Osteoblast (primary cell): ENCODE measurements around the gene GTF2A1. TPM values are rescaled to one million over a fixed set of nuclear protein-coding genes. Genes with fewer than 3 reads are reported as not detected.
A peak's percentile ranks its signal among the peaks of the same experiment; 100 is the strongest.

Experiments
- DNase-seq: peaks from one replicate; pipeline ENCODE4 v3.0.0; 2011; ENCODE audit warnings: low spot score, mixed read lengths; ENCODE audit not compliant: insufficient read length; ENCODE audit errors: missing footprints
- H2AFZ ChIP-seq: 2 replicates; pipeline ENCODE4 v1.6.0; 2011; ENCODE audit warnings: mild to moderate bottlenecking, low read length
- H3K27ac ChIP-seq: 2 replicates; pipeline ENCODE4 v1.5.1; 2011; ENCODE audit warnings: mild to moderate bottlenecking, low read depth, low read length, moderate library complexity
- H3K27me3 ChIP-seq: 2 replicates; pipeline ENCODE4 v1.6.0; 2012; ENCODE audit warnings: mild to moderate bottlenecking, control low read depth, inconsistent platforms, low read length, moderate library complexity; ENCODE audit not compliant: insufficient read depth
- H3K36me3 ChIP-seq: 2 replicates; pipeline ENCODE4 v1.5.1; 2011; ENCODE audit warnings: mild to moderate bottlenecking, low read length, control low read depth, moderate library complexity; ENCODE audit not compliant: insufficient read depth
- H3K4me1 ChIP-seq: 2 replicates; pipeline ENCODE4 v1.5.1; 2011; ENCODE audit warnings: mild to moderate bottlenecking, low read length, control low read depth, moderate library complexity; ENCODE audit not compliant: insufficient read depth
- H3K4me2 ChIP-seq: 2 replicates; pipeline ENCODE4 v1.6.0; 2011; ENCODE audit warnings: mild to moderate bottlenecking, low read length; ENCODE audit not compliant: insufficient read depth
- H3K4me3 ChIP-seq: fragments of 200-600 bp; sonication (generic); 3 replicates; pipeline ENCODE4 v1.5.1; 2012; ENCODE audit warnings: mild to moderate bottlenecking, low read length, inconsistent platforms; ENCODE audit not compliant: insufficient read depth
- H3K79me2 ChIP-seq: 2 replicates; pipeline ENCODE4 v1.6.0; 2012; ENCODE audit warnings: mild to moderate bottlenecking, low read length, control low read depth, inconsistent platforms; ENCODE audit not compliant: insufficient read depth
- H3K9me3 ChIP-seq: 2 replicates; pipeline ENCODE4 v1.5.1; 2011; ENCODE audit warnings: low read depth, low read length, control low read depth
- H4K20me1 ChIP-seq: 2 replicates; pipeline ENCODE4 v1.6.0; 2012; ENCODE audit warnings: mild to moderate bottlenecking, low read length, control low read depth; ENCODE audit not compliant: insufficient read depth
- total RNA-seq: library from RNA; depleted of rRNA; stranded (reverse); fragments of >200 nt; gene quantifications from 2 replicates; pipeline ENCODE4 v1.2.3, GENCODE V29; 2012
- TF ChIP-seq, protein P1 (sequence below): IDR thresholded peaks from 2 replicates; pipeline ENCODE4 v1.5.1; 2011; ENCODE audit warnings: mild to moderate bottlenecking, low read depth, low read length, moderate library complexity; ENCODE audit errors: extremely low read depth

Gene GTF2A1
- total RNA-seq, 1 donor = 35.8 TPM

DNA sequence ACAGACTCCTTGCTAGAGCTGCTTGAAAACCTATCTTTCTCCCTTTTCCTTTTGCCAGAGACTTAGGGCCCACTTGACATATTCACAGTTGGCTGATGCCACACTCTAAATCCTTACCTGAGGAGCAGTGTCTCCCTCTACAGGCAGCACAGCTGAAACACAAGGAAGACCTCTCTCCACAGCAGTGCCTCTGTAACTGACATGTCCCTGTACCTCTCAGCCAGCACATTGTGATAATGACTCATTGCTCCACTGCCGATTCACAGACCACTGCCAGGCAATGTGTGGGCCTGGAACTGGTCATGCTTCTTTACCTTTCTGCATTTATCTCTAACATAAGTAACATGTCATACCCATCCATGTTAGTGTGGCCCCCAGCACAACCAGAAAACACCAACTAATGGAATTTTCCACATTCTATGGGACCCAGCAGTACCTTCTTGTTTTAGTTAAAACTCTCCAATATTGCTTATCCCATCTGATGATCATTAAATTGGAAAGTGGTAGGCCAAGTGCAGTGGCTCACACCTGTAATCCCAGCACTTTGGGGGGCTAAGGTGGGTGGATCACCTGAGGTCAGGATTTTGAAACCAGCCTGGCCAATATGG, 56.5 kb downstream of the GTF2A1 start:
- Histone ChIP-seq H4K20me1 (no peaks in the 10 kb centered on the region), H3K4me3 (no peak overlapping the region), H3K27me3 (no peaks in the 10 kb centered on the region), H3K79me2 (no peaks in the 10 kb centered on the region), H3K36me3 (no peaks in the 10 kb centered on the region), H3K4me1 (peaks cover 3% of the 10 kb centered on the region), H3K9me3 (no peaks in the 10 kb centered on the region), H3K27ac (no peak overlapping the region), H2AFZ (no peak overlapping the region), H3K4me2 (no peak overlapping the region)
- TF ChIP-seq, protein P1, sequence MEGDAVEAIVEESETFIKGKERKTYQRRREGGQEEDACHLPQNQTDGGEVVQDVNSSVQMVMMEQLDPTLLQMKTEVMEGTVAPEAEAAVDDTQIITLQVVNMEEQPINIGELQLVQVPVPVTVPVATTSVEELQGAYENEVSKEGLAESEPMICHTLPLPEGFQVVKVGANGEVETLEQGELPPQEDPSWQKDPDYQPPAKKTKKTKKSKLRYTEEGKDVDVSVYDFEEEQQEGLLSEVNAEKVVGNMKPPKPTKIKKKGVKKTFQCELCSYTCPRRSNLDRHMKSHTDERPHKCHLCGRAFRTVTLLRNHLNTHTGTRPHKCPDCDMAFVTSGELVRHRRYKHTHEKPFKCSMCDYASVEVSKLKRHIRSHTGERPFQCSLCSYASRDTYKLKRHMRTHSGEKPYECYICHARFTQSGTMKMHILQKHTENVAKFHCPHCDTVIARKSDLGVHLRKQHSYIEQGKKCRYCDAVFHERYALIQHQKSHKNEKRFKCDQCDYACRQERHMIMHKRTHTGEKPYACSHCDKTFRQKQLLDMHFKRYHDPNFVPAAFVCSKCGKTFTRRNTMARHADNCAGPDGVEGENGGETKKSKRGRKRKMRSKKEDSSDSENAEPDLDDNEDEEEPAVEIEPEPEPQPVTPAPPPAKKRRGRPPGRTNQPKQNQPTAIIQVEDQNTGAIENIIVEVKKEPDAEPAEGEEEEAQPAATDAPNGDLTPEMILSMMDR = peak; percentile 81
- peak; percentile 89 for DNase-seq

DNA sequence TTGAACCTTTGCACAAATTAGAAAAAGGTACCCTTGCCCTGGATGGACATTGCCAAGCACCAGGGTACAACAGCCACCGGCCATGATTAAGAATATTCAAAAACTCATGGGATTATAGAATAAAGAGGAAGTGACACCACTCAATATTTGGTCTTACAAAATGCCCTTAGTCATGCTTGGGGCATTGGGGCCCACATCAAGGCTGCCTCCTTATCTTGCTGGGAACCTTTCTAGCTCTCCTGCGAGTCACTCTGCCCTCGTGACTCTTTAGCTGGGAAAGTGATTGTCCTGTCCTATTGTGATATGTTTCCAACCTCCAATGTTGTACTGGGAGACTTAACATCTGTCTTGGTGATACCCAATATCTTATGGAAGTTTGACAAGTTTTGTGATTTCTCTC, 57.8 kb downstream of the GTF2A1 start:
- Histone ChIP-seq H3K27ac (no peak overlapping the region), H3K4me3 (no peak overlapping the region), H3K36me3 (no peaks in the 10 kb centered on the region), H2AFZ (no peak overlapping the region), H4K20me1 (no peaks in the 10 kb centered on the region), H3K9me3 (no peaks in the 10 kb centered on the region), H3K27me3 (no peaks in the 10 kb centered on the region), H3K79me2 (no peaks in the 10 kb centered on the region), H3K4me2 (no peak overlapping the region), H3K4me1 (peaks cover 3% of the 10 kb centered on the region)
- DNase-seq = no peak
- TF ChIP-seq, protein P1 = no peak

DNA sequence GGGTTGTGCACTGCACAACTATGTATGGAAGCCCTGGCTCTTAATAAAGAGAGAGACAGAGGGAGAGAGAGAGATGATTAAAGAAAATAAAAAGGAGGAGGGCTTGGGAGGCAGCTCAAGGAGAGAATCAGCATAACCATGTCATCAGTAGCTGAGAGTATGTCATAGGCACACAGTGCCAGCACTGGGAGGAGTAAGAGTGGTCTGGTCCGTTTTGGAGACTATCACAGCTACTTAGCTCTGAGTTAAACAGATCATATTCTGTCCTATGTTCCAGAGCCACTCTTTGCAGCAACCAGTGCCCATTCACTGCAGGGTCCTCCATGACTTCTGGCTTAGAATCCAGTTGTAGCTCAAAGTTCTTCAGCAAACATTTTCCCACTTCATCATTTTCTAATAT, 59.0 kb downstream of the GTF2A1 start:
- TF ChIP-seq, protein P1 = no peak
- Histone ChIP-seq H3K4me1 (peaks cover 3% of the 10 kb centered on the region), H3K36me3 (no peaks in the 10 kb centered on the region), H4K20me1 (no peaks in the 10 kb centered on the region), H2AFZ (peak overlapping the region; percentile 26), H3K4me3 (no peak overlapping the region), H3K4me2 (no peak overlapping the region), H3K27ac (no peak overlapping the region), H3K9me3 (no peaks in the 10 kb centered on the region), H3K27me3 (no peaks in the 10 kb centered on the region), H3K79me2 (no peaks in the 10 kb centered on the region)
- peak; percentile 17 for DNase-seq

DNA sequence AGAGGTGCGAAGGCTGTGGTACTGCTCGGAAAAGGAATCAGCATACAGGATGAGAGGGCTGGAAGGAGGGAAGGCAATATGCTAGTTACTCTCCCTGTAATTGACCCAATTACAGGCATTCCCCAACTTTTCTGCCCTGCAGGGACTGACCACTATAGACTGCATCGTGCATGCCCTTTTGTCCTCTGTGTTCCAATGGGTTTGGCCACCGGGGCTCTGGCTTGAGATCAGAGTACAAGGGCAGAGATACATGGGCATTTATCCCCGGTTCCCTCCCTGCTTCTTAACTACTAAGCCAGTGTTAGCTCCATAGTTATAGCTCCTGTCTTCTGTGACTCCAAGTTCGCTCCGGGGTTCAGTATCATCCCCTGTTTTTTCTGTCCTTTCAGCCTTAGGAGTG, 59.7 kb downstream of the GTF2A1 start:
- Histone ChIP-seq H3K27ac (no peak overlapping the region), H3K4me2 (no peak overlapping the region), H3K9me3 (no peaks in the 10 kb centered on the region), H3K27me3 (no peaks in the 10 kb centered on the region), H3K4me3 (no peak overlapping the region), H3K36me3 (no peaks in the 10 kb centered on the region), H3K4me1 (peaks cover 3% of the 10 kb centered on the region), H2AFZ (no peak overlapping the region), H3K79me2 (no peaks in the 10 kb centered on the region), H4K20me1 (no peaks in the 10 kb centered on the region)
- DNase-seq = no peak
- TF ChIP-seq, protein P1 = no peak
